GM19035 (cell line): ENCODE data around the gene NLGN1.

ENCODE experiments used
- ATAC-seq: cut with Tn5 transposase; IDR thresholded peaks from one replicate; pipeline ENCODE4 v1.9.1; 2021; ENCODE audit not compliant: unreplicated experiment

Gene NLGN1

GRCh38 chr3:174315225-174315624 lies 917.7 kb downstream of the NLGN1 start:
- no peak for ATAC-seq

- no peak for ATAC-seq
Measured at GRCh38 chr3:174317005-174317404, 919.5 kb downstream of the NLGN1 start.

GRCh38 chr3:174318181-174318580 lies 920.6 kb downstream of the NLGN1 start:
- no peak for ATAC-seq

GRCh38 chr3:174321548-174321947 lies 924.0 kb downstream of the NLGN1 start:
- no peak for ATAC-seq

GRCh38 chr3:174322789-174323188 lies 925.2 kb downstream of the NLGN1 start:
- no peak for ATAC-seq

- no peak for ATAC-seq
Measured at GRCh38 chr3:174325171-174325570, 927.6 kb downstream of the NLGN1 start.

GRCh38 chr3:174325834-174326700 lies 928.5 kb downstream of the NLGN1 start:
- no peak for ATAC-seq

- no peak for ATAC-seq
Measured at GRCh38 chr3:174329321-174329720, 931.8 kb downstream of the NLGN1 start.

GRCh38 chr3:174330303-174330702 lies 932.8 kb downstream of the NLGN1 start:
- ATAC-seq = no peak

- no peak for ATAC-seq
Measured at GRCh38 chr3:174331095-174331800, 933.7 kb downstream of the NLGN1 start.

GRCh38 chr3:174332391-174332790 lies 934.8 kb downstream of the NLGN1 start:
- no peak for ATAC-seq

GRCh38 chr3:174333640-174334039 lies 936.1 kb downstream of the NLGN1 start:
- no peak for ATAC-seq

GRCh38 chr3:174334111-174334510 lies 936.6 kb downstream of the NLGN1 start:
- no peak for ATAC-seq

GRCh38 chr3:174335324-174335723 lies 937.8 kb downstream of the NLGN1 start:
- ATAC-seq = no peak

GRCh38 chr3:174335910-174336309 lies 938.4 kb downstream of the NLGN1 start:
- ATAC-seq = no peak
